T1000 (cell line): Measurements from ENCODE around the gene INPP1.

Experiments
- DNase-seq: peaks from one replicate; lab custom pipeline; 2025; ENCODE audit warnings: mixed read lengths; lab: John Stamatoyannopoulos, UW

INPP1 gene

GRCh38 chr2:190362894-190363293 lies 19.5 kb downstream of the INPP1 start:
- DNase-seq: no peak

- DNase-seq: no peak
Measured at GRCh38 chr2:190365499-190366204, 22.3 kb downstream of the INPP1 start.

- no peak for DNase-seq
Measured at GRCh38 chr2:190366248-190366753, 22.9 kb downstream of the INPP1 start.

GRCh38 chr2:190367091-190367490 lies 23.7 kb downstream of the INPP1 start:
- no peak for DNase-seq

- no peak for DNase-seq
Measured at GRCh38 chr2:190369635-190370034, 26.2 kb downstream of the INPP1 start.

DNA sequence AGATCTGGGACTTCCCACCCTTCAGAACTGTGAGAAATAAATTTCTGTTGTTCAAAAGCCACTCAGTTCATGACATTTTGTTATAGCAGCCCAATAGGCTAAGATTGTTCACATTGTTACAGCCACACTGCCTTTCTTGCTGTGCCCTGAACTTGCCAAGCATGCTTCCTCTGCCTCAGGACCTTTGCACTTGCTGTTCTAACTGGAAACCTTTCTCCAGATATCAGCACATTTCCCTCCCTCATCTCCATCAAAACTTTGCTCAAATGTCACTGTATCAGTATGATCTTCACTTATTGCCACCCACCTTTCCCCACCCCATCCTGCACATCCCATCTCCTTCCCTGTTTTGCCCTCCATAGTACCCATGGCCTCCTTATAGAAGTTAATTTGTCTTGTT lies 32.7 kb downstream of the INPP1 start:
- DNase-seq: no peak

DNA sequence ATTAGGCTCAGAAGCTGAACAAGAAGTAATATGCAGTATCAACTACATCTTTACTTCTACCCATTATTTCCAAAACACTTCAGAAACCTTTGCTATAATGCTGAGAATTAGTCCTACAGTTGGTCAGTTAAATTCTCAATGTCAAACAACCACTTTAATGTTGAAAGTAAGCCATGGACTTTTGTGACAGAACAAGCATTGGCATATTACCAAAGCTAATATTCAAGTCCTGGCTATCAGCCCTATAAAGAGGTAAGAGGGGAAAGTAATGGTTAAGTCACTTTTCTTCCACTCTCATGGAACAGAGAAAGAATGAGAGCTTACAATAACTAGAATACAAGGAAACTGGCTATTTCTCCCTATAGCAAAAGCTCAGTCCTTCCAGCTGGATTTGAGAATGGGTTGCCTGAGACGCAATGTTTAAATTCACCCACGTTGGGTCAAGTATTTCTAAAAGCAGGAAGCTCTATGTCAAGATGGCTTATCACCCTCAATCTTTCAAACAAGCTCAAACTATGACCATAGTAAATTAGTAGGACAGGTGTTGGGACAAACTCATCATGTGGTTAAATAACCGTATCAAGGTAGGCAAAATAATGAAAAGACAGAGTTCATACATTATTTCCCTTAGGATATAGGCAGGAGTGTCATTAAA lies 33.3 kb downstream of the INPP1 start:
- no peak for DNase-seq

DNA sequence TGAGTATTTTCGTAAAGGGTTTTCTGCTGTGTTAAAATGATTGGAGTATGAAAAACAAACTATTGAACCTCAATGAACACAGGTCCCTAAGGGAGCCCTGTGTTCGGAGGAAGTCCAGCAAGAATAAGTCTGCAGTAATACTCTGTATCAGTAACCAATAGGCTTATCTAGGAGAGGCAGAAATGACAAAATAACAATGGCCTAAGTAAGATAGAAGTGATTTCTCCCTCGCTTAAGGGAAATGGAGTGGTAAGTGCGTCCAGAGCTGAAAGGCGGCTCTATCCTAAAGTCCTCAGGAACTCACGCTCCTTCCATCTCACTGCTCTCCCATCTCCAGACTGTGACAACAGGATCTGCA lies 35.5 kb downstream of the INPP1 start:
- no peak for DNase-seq

- DNase-seq: no peak
Measured at GRCh38 chr2:190379249-190379964, 36.0 kb downstream of the INPP1 start.

GRCh38 chr2:190380962-190381412 lies 37.6 kb downstream of the INPP1 start:
- no peak for DNase-seq

- DNase-seq: no peak
Measured at GRCh38 chr2:190382851-190383250, 39.5 kb downstream of the INPP1 start.

DNA sequence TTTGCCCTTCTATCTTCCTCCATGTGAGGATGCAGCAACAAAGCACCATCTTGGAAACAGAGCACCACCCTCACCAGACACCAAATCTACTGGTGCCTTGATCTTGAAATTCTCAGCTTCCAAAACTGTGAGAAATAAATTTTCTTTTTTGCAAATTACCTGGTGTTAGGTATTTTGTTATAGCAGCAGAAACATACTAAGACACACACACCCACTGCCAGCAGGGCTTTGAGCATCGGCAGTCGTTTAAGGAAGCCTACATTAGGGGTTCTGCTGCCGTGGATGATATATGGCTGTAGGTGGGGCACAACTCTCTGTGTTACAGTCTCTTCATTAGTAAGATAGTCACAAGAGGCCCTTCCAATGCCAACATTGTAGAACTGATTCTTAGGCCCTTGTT lies 44.0 kb downstream of the INPP1 start:
- DNase-seq: no peak

DNA sequence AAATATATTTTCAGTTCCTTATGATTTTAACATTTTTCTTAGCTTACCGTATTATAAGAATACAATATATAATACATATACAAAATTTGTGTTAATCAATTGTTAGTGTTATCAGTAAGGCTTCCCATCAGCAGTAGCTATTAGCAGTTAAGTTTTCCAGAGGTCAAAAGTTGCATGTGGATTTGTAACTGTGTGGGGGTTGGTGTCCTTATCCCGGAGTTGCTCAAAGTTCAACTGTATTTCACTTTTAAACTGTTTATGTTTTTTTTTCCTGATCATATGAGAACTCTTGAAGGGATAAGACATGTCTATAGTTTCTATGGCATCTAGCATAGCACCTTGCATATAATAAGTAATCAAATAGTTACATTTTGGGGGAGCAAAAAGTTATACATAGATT lies 52.9 kb downstream of the INPP1 start:
- no peak for DNase-seq

- DNase-seq: no peak
Measured at GRCh38 chr2:190402986-190403603, 59.7 kb downstream of the INPP1 start.

DNA sequence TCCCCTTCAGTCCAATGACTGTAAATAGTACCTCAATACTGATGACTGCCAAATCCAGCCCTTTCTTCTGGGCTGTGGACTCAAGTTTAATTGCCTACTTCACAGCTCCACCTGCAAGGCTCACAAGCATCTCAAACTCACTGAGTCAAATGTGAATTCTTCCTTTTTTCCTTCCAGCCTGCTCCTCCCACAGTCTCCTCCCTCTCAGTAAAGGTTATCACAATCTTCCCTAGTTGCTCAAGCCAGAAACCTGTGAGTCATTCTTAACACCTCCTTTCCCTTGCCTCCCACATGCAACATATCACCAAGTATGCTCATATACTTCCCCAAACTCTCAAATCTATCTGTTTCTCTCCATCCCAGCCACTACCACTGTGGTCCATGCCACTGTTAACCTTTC lies 61.1 kb downstream of the INPP1 start:
- no peak for DNase-seq

- DNase-seq: no peak
Measured at GRCh38 chr2:190405070-190405469, 61.7 kb downstream of the INPP1 start.

- no peak for DNase-seq
Measured at GRCh38 chr2:190405995-190406394, 62.6 kb downstream of the INPP1 start.

DNA sequence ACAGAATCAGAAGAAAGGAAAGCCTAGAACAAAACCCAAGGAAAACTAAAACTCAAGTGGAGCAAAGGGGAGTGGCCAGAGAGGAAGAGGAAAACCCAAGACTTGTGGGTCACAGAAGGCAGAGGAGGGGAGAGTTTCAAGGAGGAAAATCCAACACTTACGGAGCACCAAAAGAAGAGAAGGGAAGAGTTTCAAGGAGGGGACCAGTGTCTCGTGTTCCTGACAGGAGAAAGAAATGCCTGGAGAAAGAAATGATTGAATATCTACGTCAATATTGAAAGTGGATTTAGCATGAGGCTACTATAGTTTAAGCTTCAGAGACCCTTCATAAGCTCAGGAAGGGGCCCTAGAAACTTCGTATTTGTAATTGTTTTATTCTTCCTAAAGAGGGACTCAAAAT lies 63.4 kb downstream of the INPP1 start:
- no peak for DNase-seq

DNA sequence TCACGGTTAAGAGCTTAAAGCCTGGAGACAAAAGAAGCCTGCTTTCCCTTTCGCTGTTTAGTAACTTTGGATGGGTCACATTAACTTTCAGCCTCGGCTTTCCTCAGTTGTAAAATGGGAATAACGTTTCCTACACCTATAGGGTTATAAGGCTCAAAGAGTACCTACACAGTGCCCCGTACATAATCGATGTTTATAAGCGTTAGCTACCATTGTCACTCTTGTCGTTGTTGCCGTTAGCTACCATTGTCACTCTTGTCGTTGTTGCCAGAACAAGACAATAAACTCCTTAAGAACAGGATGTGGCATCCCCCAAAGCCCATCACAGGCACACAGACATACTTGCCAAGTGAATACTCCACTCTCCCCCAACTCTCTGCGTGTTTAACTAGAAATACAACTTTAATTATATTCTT lies 63.9 kb downstream of the INPP1 start:
- DNase-seq: no peak

DNA sequence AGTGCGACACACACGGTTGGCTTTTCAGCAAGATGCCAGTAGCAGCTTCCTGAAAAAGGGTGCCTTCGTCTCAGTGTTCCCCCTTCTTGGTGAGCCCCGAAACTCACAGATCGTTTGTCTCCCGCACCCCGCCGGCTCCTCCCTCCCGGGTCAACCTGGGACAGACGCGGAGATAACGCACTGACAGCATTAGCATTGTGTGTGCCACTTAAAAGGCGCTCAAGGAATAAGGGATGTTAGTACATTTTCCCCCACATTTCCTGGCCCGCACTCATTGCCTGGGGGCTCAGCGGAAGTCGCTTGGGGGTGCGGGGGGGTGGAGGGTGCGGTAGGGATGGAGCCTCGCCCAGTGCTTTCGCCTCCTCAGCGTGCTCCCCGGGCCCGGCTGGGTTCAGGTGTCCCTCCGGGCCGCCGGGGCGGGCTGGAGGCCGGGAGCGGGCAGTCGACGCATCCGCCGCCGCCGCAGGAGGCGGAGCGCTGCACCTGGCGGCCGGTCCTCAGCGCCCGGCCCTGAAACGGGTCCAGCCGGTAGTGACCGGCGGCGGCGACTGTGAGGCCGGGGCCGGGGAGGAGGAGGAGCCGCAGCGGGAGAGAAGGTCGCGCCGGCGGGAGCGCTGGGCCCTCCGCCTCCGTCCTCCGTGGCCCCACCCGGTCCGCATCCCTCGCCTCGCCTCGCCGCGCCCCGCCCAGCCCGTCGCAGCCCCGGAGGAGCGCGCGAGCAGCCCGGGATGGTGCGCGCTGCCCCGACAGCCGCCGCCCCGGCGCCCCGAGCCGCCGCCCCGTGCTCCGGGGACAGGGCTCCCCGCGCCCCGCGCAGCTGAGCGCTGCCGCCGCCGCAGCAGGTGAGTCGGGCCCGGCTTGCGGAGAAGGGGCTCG lies 64.5 kb downstream of the INPP1 start, which contains the start of gene MFSD6:
MFSD6 (plus strand) TSS at position 694 of the 876 bp plus-strand sequence. CDS start 27,675 bp downstream, outside the sequence.
- DNase-seq: no peak

- no peak for DNase-seq
Measured at GRCh38 chr2:190408538-190409271, 65.3 kb downstream of the INPP1 start.
